ENCODE measurements around the gene XRRA1.

GRCh38 chr11:74932797-74933196 is 16.1 kb downstream of the XRRA1 start:
- TF ChIP-seq CTCF (IDR thresholded peaks at IDR 0.05 in 2 of 3, conservative IDR thresholded peaks at IDR 0.05 in 1 of 3; ENCODE audit: borderline replicate concordance in 1 of 3, insufficient read depth in 1 of 3, low read depth in 2 of 3, low read length in 2 of 3) (no peak), MAX (IDR thresholded peaks at IDR 0.05) (no peak), POLR2A (IDR thresholded peaks at IDR 0.05; ENCODE audit: borderline replicate concordance, extremely low read depth, insufficient read depth, insufficient read length) (no peak), ZBTB33 (IDR thresholded peaks at IDR 0.05; ENCODE audit: extremely low read depth, insufficient replicate concordance, low read length) (no peak), EZH2 (IDR thresholded peaks at IDR 0.05) (no peak), TCF7L2 (IDR thresholded peaks at IDR 0.05; ENCODE audit: borderline replicate concordance, extremely low read depth, insufficient read depth, insufficient read length) (no peak), SP1 (IDR thresholded peaks at IDR 0.05; ENCODE audit: low read depth) (no peak), EZH2phosphoT487 (IDR thresholded peaks at IDR 0.05; ENCODE audit: borderline replicate concordance) (no peak), SRF (IDR thresholded peaks at IDR 0.05; ENCODE audit: low read depth) (no peak)
- TF ChIP-seq, protein P1, sequence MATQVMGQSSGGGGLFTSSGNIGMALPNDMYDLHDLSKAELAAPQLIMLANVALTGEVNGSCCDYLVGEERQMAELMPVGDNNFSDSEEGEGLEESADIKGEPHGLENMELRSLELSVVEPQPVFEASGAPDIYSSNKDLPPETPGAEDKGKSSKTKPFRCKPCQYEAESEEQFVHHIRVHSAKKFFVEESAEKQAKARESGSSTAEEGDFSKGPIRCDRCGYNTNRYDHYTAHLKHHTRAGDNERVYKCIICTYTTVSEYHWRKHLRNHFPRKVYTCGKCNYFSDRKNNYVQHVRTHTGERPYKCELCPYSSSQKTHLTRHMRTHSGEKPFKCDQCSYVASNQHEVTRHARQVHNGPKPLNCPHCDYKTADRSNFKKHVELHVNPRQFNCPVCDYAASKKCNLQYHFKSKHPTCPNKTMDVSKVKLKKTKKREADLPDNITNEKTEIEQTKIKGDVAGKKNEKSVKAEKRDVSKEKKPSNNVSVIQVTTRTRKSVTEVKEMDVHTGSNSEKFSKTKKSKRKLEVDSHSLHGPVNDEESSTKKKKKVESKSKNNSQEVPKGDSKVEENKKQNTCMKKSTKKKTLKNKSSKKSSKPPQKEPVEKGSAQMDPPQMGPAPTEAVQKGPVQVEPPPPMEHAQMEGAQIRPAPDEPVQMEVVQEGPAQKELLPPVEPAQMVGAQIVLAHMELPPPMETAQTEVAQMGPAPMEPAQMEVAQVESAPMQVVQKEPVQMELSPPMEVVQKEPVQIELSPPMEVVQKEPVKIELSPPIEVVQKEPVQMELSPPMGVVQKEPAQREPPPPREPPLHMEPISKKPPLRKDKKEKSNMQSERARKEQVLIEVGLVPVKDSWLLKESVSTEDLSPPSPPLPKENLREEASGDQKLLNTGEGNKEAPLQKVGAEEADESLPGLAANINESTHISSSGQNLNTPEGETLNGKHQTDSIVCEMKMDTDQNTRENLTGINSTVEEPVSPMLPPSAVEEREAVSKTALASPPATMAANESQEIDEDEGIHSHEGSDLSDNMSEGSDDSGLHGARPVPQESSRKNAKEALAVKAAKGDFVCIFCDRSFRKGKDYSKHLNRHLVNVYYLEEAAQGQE (IDR thresholded peaks at IDR 0.05; ENCODE audit: low read depth): no peak
